IMR-90 (cell line): Measurements from ENCODE around the gene SYNC.

Source experiments
- CEBPB ChIP-seq: IDR thresholded peaks from 2 replicates; pipeline ENCODE4 v1.6.1; 2012; ENCODE audit warnings: low read depth, low read length, improper control_type of control experiment
- CHD1 ChIP-seq: IDR thresholded peaks from 2 replicates; pipeline ENCODE4 v1.6.1; 2012; ENCODE audit warnings: low read depth, low read length, improper control_type of control experiment
- CTCF ChIP-seq: conservative IDR thresholded peaks from 2 replicates; pipeline ENCODE4 v1.5.1; 2012; ENCODE audit warnings: mild to moderate bottlenecking, low read depth, low read length, improper control_type of control experiment
- ELK1 ChIP-seq: fragments of 150-350 bp; IDR thresholded peaks from 2 replicates; pipeline ENCODE4 v1.6.1; 2016; ENCODE audit warnings: low read depth, mild to moderate bottlenecking, low read length, moderate library complexity, borderline replicate concordance
- MAFK ChIP-seq: IDR thresholded peaks from 2 replicates; pipeline ENCODE4 v1.6.1; 2012; ENCODE audit warnings: low read depth, low read length, improper control_type of control experiment
- MAZ ChIP-seq: IDR thresholded peaks from 2 replicates; pipeline ENCODE4 v1.6.1; 2012; ENCODE audit warnings: low read depth, mild to moderate bottlenecking, low read length, improper control_type of control experiment, moderate library complexity, borderline replicate concordance
- POLR2A ChIP-seq: IDR thresholded peaks from 2 replicates; pipeline ENCODE4 v1.6.1; 2012; ENCODE audit warnings: mild to moderate bottlenecking, low read depth, low read length
- RAD21 ChIP-seq: IDR thresholded peaks from 2 replicates; pipeline ENCODE4 v1.6.1; 2012; ENCODE audit warnings: low read length, improper control_type of control experiment
- RFX5 ChIP-seq: IDR thresholded peaks from 2 replicates; pipeline ENCODE4 v1.8.0; 2012; ENCODE audit warnings: low read depth, mild to moderate bottlenecking, low read length, moderate library complexity

GRCh38 chr1:32728413-32729077 lies 26.0 kb upstream of the SYNC start:
- no peak for TF ChIP-seq CTCF
- TF ChIP-seq POLR2A: no peak
- TF ChIP-seq RFX5: no peak
- no peak for TF ChIP-seq CHD1
- TF ChIP-seq CEBPB: no peak
- TF ChIP-seq ELK1: no peak
- no peak for TF ChIP-seq MAZ
- no peak for TF ChIP-seq RAD21
- no peak for TF ChIP-seq MAFK
